HepG2 (cell line): ENCODE measurements around the gene ATG9A. TPM values are rescaled to one million over a fixed set of nuclear protein-coding genes. Genes with fewer than 3 reads are reported as not detected.

Experiments used
- ATAC-seq: fragments of 200-7000 bp; cut with Tn5 transposase; 3 replicates; pipeline ENCODE4 v1.9.1; 2020; ENCODE audit warnings: mild to moderate bottlenecking, moderate library complexity
- BruUV-seq: library from RNA; stranded (reverse); fragments of 400-500 nt; replicated peaks from 2 replicates; lab custom pipeline; 2021; lab: Mats Ljungman, UMichigan
- CTCF ChIA-PET: fragments of 300-600 bp; formaldehyde crosslinking; extraction: SDS; loops from one replicate; lab custom pipeline; 2021; ENCODE audit warnings: low total read pairs, inconsistent platforms, low intra/inter-chr PET ratio; lab: Yijun Ruan, JAX
- POLR2A ChIA-PET: fragments of 350-600 bp; sonication (Branson Sonifier 250); formaldehyde crosslinking; loops from one replicate; lab custom pipeline; 2020; ENCODE audit warnings: antibody characterized with exemption, inconsistent platforms; lab: Yijun Ruan, JAX
- DNase-seq: peaks from one replicate; pipeline ENCODE4 v3.0.0-alpha.2; 2015; ENCODE audit warnings: low spot score
- FAIRE-seq: peaks from 3 replicates; lab custom pipeline; 2011; peaks lifted over from hg19 to GRCh38; lab: Jason Lieb, UNC
- H2AFZ ChIP-seq: one replicate; pipeline ENCODE4 v1.6.1; 2011; ENCODE audit warnings: low read length, inconsistent platforms
- H3K27ac ChIP-seq: fragments of 300-600 bp; 3 replicates; pipeline ENCODE4 v1.8.0; 2011; ENCODE audit warnings: mixed run types, mild to moderate bottlenecking, mixed read lengths, low read length, inconsistent platforms; ENCODE audit not compliant: insufficient read depth; ENCODE audit errors: extremely low read length
- H3K27me3 ChIP-seq, 2 experiments: fragments of 200-600 bp in 1 of 2; 2 replicates in 1 of 2; 3 replicates in 1 of 2; pipeline versions ENCODE4 v1.6.0 to v1.8.0; 2011; ENCODE audit warnings: low read length in 2 of 2, mild to moderate bottlenecking in 2 of 2, moderate library complexity in 2 of 2, inconsistent platforms in 1 of 2; ENCODE audit not compliant: insufficient read depth in 2 of 2, control insufficient read depth in 1 of 2
- H3K36me3 ChIP-seq, 2 experiments: fragments of 200-600 bp in 1 of 2; replicated peaks in 1 of 2; 2 replicates in 1 of 2; 3 replicates in 1 of 2; pipeline versions ENCODE4 v1.5.1 to v1.8.0; 2011; ENCODE audit warnings: low read length in 2 of 2, inconsistent platforms in 1 of 2; ENCODE audit not compliant: insufficient read depth in 2 of 2, control insufficient read depth in 1 of 2
- H3K4me1 ChIP-seq: 2 replicates; pipeline ENCODE4 v1.5.1; 2012; ENCODE audit warnings: low read length, inconsistent platforms; ENCODE audit not compliant: insufficient read depth
- H3K4me2 ChIP-seq: 2 replicates; pipeline ENCODE4 v1.6.0; 2011; ENCODE audit warnings: low read depth, low read length, inconsistent platforms
- H3K4me3 ChIP-seq, 3 experiments: fragments of 200-600 bp in 1 of 3; sonication (generic), shearing (Covaris generic) in 1 of 3; replicated peaks in 1 of 3; 2 replicates each; pipeline ENCODE4 v1.5.1; 2011 to 2016; ENCODE audit warnings: low read length in 3 of 3, inconsistent platforms in 2 of 3, low read depth in 2 of 3, mild to moderate bottlenecking in 2 of 3, control low read depth in 1 of 3, mixed read lengths in 1 of 3; ENCODE audit not compliant: insufficient read depth in 1 of 3
- H3K79me2 ChIP-seq: one replicate; pipeline ENCODE4 v1.6.1; 2011; ENCODE audit warnings: low read length, inconsistent platforms; ENCODE audit not compliant: insufficient read depth
- H3K9ac ChIP-seq: 2 replicates; pipeline ENCODE4 v1.6.0; 2011; ENCODE audit warnings: mild to moderate bottlenecking, low read depth, low read length, inconsistent platforms; ENCODE audit not compliant: insufficient read depth
- H3K9me3 ChIP-seq: 2 replicates; pipeline ENCODE4 v1.5.1; 2012; ENCODE audit warnings: mild to moderate bottlenecking, low read length
- H4K20me1 ChIP-seq: 2 replicates; pipeline ENCODE4 v1.6.0; 2011; ENCODE audit warnings: inconsistent platforms, mild to moderate bottlenecking, low read length, moderate library complexity; ENCODE audit not compliant: insufficient read depth
- CBX5 ChIP-seq: sonication (generic); formaldehyde crosslinking; IDR thresholded peaks from 2 replicates; pipeline ENCODE4 v1.4.0; 2020; ENCODE audit warnings: missing genetic modification reagents, borderline replicate concordance
- HDAC2 ChIP-seq: sonication (generic); formaldehyde crosslinking; IDR thresholded peaks from 2 replicates; pipeline ENCODE4 v1.4.0; 2020; ENCODE audit warnings: missing genetic modification reagents
- MXD4 ChIP-seq: IDR thresholded peaks from 2 replicates; pipeline ENCODE4 v1.6.1; 2016; ENCODE audit warnings: mild to moderate bottlenecking, missing biosample characterization, missing genetic modification reagents
- NCOR1 ChIP-seq: fragments of 200-600 bp; sonication (generic); IDR thresholded peaks from 2 replicates; pipeline ENCODE4 v1.7.0; 2017; ENCODE audit warnings: antibody characterized with exemption, low read length, borderline replicate concordance
- NFIB ChIP-seq: sonication (generic); formaldehyde crosslinking; IDR thresholded peaks from 2 replicates; pipeline ENCODE4 v1.9.0; 2021; ENCODE audit warnings: missing genetic modification reagents, mild to moderate bottlenecking, borderline replicate concordance
- PBX3 ChIP-seq: sonication (generic); formaldehyde crosslinking; IDR thresholded peaks from 2 replicates; pipeline ENCODE4 v1.8.1; 2023; ENCODE audit warnings: missing genetic modification reagents, inconsistent platforms, borderline replicate concordance
- TCF12 ChIP-seq, 2 experiments: fragments of 450-650 bp in 1 of 2; sonication (generic) in 1 of 2; formaldehyde crosslinking in 1 of 2; IDR thresholded peaks; 2 replicates each; pipeline versions ENCODE4 v1.6.1 to v1.8.0; 2017 to 2022; ENCODE audit warnings: antibody characterized with exemption in 1 of 2, mild to moderate bottlenecking in 1 of 2, missing genetic modification reagents in 1 of 2, moderate library complexity in 1 of 2
- TEF ChIP-seq: sonication (generic); formaldehyde crosslinking; IDR thresholded peaks from 2 replicates; pipeline ENCODE4 v1.5.0; 2020; ENCODE audit warnings: missing genetic modification reagents
- TFAP4 ChIP-seq: sonication (generic); IDR thresholded peaks from 2 replicates; pipeline ENCODE4 v1.6.1; 2016; ENCODE audit warnings: low read depth, borderline replicate concordance
- TRIM24 ChIP-seq: sonication (generic); formaldehyde crosslinking; IDR thresholded peaks from 2 replicates; pipeline ENCODE4 v1.8.0; 2022; ENCODE audit warnings: mild to moderate bottlenecking, missing genetic modification reagents
- ZNF207 ChIP-seq: fragments of 450-650 bp; IDR thresholded peaks from 2 replicates; pipeline ENCODE4 v1.6.1; 2016; ENCODE audit warnings: antibody characterized with exemption, borderline replicate concordance
- ZNF280B ChIP-seq: sonication (generic); formaldehyde crosslinking; IDR thresholded peaks from 2 replicates; pipeline ENCODE4 v1.5.0; 2020; ENCODE audit warnings: missing genetic modification reagents, mild to moderate bottlenecking, borderline replicate concordance
- ZNF280D ChIP-seq: sonication (generic); formaldehyde crosslinking; IDR thresholded peaks from 2 replicates; pipeline ENCODE4 v1.5.1; 2020; ENCODE audit warnings: mild to moderate bottlenecking, missing genetic modification reagents
- ZNF703 ChIP-seq: sonication (generic); formaldehyde crosslinking; IDR thresholded peaks from 2 replicates; pipeline ENCODE4 v1.5.1; 2020; ENCODE audit warnings: missing genetic modification reagents, mild to moderate bottlenecking, moderate library complexity, borderline replicate concordance
- ZNF773 ChIP-seq: sonication (generic); formaldehyde crosslinking; IDR thresholded peaks from 2 replicates; pipeline ENCODE4 v1.4.0; 2020; ENCODE audit warnings: missing genetic modification reagents, borderline replicate concordance
- WGBS: methylation state at CpG from one replicate; pipeline ENCODE4 v1.1.6; 2017; ENCODE audit warnings: low lambda C conversion rate; 5-methylcytosine and 5-hydroxymethylcytosine counted together
- in situ Hi-C: cut with HindIII; loops from 2 replicates; pipeline ENCODE4 v1.10.0; 2017; ENCODE audit warnings: low pct_unique_long_range_greater_than_20kb; ENCODE audit not compliant: extremely low pct_ligation_motif_present
- intact Hi-C: fragments of 100-400 bp; cut with micrococcal nuclease; formaldehyde crosslinking; loops from one replicate; pipeline ENCODE4 v1.10.0; 2022; ENCODE audit not compliant: unreplicated experiment
- polyA plus RNA-seq, 8 experiments: library from polyadenylated mRNA; depleted of rRNA in 3 of 8; stranded (reverse) in 7 of 8; unstranded in 1 of 8; fragments of >200 nt; fragmentation: Illumina TruSeq in 4 of 8; extraction: Trizol in 4 of 8; gene quantifications; 2 replicates each; pipeline versions ENCODE4 v1.2.1 to v1.2.3, GENCODE V29; 2011 to 2016; ENCODE audit warnings: low read depth in 4 of 8, missing spikeins in 1 of 8, mixed read lengths in 1 of 8; ENCODE audit not compliant: insufficient read depth in 1 of 8
- total RNA-seq, 5 experiments: library from RNA; depleted of rRNA; stranded (reverse); fragments of >200 nt; fragmentation: Illumina TruSeq; extraction: Trizol; gene quantifications; 2 replicates each; pipeline ENCODE4 v1.2.3, GENCODE V29; 2016; ENCODE audit warnings: low read depth in 1 of 5

ATG9A gene
- total and polyA plus RNA-seq, 2 of the 13 experiments (the other 11 are each of a cell fraction or from before 2014, with no cell fraction given), result 35.0 to 131 TPM

- no peak for DNase-seq
- Histone ChIP-seq H3K79me2 (peaks cover 11% of the 10 kb centered on the region), H3K4me2 (no peak overlapping the region), H3K27me3 (no peaks in the 10 kb centered on the region), H3K27ac (no peak overlapping the region), H3K9ac (no peak overlapping the region), H4K20me1 (no peaks in the 10 kb centered on the region), H2AFZ (no peak overlapping the region), H3K4me1 (peaks cover 33% of the 10 kb centered on the region), H3K4me3 (no peak overlapping the region), H3K36me3 (peaks cover 38 to 63% of the 10 kb centered on the region in 2 experiments), H3K9me3 (no peaks in the 10 kb centered on the region)
- no peak for ATAC-seq
- in situ Hi-C loops (no loop called here), intact Hi-C loops (loop anchor here (2.0 kb wide), 3 partner anchors 43 to 75 kb away; partner anchors contain the start of genes CNPPD1 and NHEJ1)
- 98% methylated on average over 15 of the region's 18 CpGs for WGBS
- ChIA-PET CTCF (no interaction called here), POLR2A (interaction anchor here (1.3 to 6.2 kb wide), 6 partner anchors 9 to 59 kb away, joined by 3 to 196 read pairs (median 61); partner anchors contain the start of genes ANKZF1, ATG9A, DNAJB2 and GLB1L)
- BruUV-seq, result no TSS peak
- no peak for FAIRE-seq
- TF ChIP-seq NCOR1, result no peak
- TF ChIP-seq TRIM24 (CRISPR knock-in tag), result no peak
- no peak for TF ChIP-seq HDAC2
- no peak for TF ChIP-seq TCF12 (IDR thresholded peaks at IDR 0.05)
- no peak for TF ChIP-seq TCF12 (CRISPR knock-in tag; IDR thresholded peaks at IDR 0.05)
- no peak for TF ChIP-seq TFAP4
- 0 out of 2 replicates have a peak, but pooled peaks have one; percentile 15 for TF ChIP-seq ZNF280B (CRISPR knock-in tag)
- TF ChIP-seq ZNF703 (CRISPR knock-in tag), result no peak
- no peak for TF ChIP-seq ZNF207
- TF ChIP-seq ZNF280D (CRISPR knock-in tag), result no peak
- TF ChIP-seq MXD4 (CRISPR knock-in tag), result no peak
- no peak for TF ChIP-seq CBX5
- TF ChIP-seq ZNF773, result no peak
- TF ChIP-seq NFIB, result 0 out of 2 replicates have a peak, but pooled peaks have one; percentile 49
- TF ChIP-seq PBX3 (CRISPR knock-in tag), result no peak
- TF ChIP-seq TEF (CRISPR knock-in tag), result no peak
Observed at GRCh38 chr2:219219784-219220532, 9.5 kb downstream of the ATG9A start.
